Endodermal cell (in vitro differentiated cells): Measurements from ENCODE around the gene BRD8. TPM values are rescaled to one million over a fixed set of nuclear protein-coding genes. Genes with fewer than 3 reads are reported as not detected.

Experiments
- DNase-seq: peaks from one replicate; pipeline ENCODE4 v3.0.0-alpha.2; 2017
- H3K27ac ChIP-seq: 2 replicates; pipeline ENCODE4 v1.5.1; 2013; ENCODE audit warnings: mild to moderate bottlenecking, low read depth, low read length, moderate library complexity
- H3K27me3 ChIP-seq: 2 replicates; pipeline ENCODE4 v1.6.1; 2013; ENCODE audit warnings: mild to moderate bottlenecking, low read length, moderate library complexity; ENCODE audit not compliant: insufficient read depth, control insufficient read depth, poor library complexity, severe bottlenecking
- H3K36me3 ChIP-seq: 2 replicates; pipeline ENCODE4 v1.7.0; 2013; ENCODE audit warnings: mild to moderate bottlenecking, low read length, moderate library complexity; ENCODE audit not compliant: control insufficient read depth, insufficient read depth
- H3K4me1 ChIP-seq: one replicate; pipeline ENCODE4 v1.7.0; 2013; ENCODE audit warnings: low read length; ENCODE audit not compliant: control insufficient read depth, insufficient read depth
- H3K4me3 ChIP-seq: 2 replicates; pipeline ENCODE4 v1.5.1; 2013; ENCODE audit warnings: mild to moderate bottlenecking, low read length, moderate library complexity
- H3K9ac ChIP-seq: 2 replicates; pipeline ENCODE4 v1.6.1; 2013; ENCODE audit warnings: mild to moderate bottlenecking, low read length, moderate library complexity; ENCODE audit not compliant: poor library complexity, severe bottlenecking; ENCODE audit errors: extremely low read depth
- H3K9me3 ChIP-seq: 2 replicates; pipeline ENCODE4 v1.6.1; 2013; ENCODE audit warnings: mild to moderate bottlenecking, low read length, moderate library complexity; ENCODE audit not compliant: control insufficient read depth
- H3K27ac Mint-ChIP-seq: 2 replicates; pipeline ENCODE4 v1.8.0; 2020; ENCODE audit warnings: mixed read lengths
- H3K27me3 Mint-ChIP-seq: 2 replicates; pipeline ENCODE4 v1.8.0; 2021; ENCODE audit warnings: mild to moderate bottlenecking, mixed read lengths; ENCODE audit not compliant: insufficient read depth
- H3K36me3 Mint-ChIP-seq: 2 replicates; pipeline ENCODE4 v1.8.0; 2020; ENCODE audit warnings: low read depth, mixed read lengths
- H3K4me1 Mint-ChIP-seq: 2 replicates; pipeline ENCODE4 v1.8.0; 2020; ENCODE audit warnings: mixed read lengths
- H3K4me3 Mint-ChIP-seq: 2 replicates; pipeline ENCODE4 v1.8.0; 2020; ENCODE audit warnings: mild to moderate bottlenecking, moderate library complexity, mixed read lengths
- H3K9me3 Mint-ChIP-seq: 2 replicates; pipeline ENCODE4 v1.8.0; 2020; ENCODE audit warnings: mild to moderate bottlenecking, mixed read lengths
- CTCF ChIP-seq: fragments of 200-600 bp; sonication (generic); conservative IDR thresholded peaks from 2 replicates; pipeline ENCODE4 v1.5.0; 2021; ENCODE audit warnings: antibody characterized with exemption, mild to moderate bottlenecking
- WGBS, 2 experiments: methylation state at CpG; one replicate each; pipeline versions ENCODE4 v1.1.5 to v1.1.7; 2013; ENCODE audit warnings: missing lambda C conversion rate in 2 of 2, mixed read lengths in 1 of 2; ENCODE audit not compliant: insufficient coverage in 1 of 2, insufficient read length in 1 of 2; 5-methylcytosine and 5-hydroxymethylcytosine counted together
- total RNA-seq, 2 donors: library from RNA; stranded (reverse); fragmentation: NEBNext Ultra II Directional in 1 of 2; extraction: Animal tissue kit (Norgen Biotek cat#: 25700) in 1 of 2; gene quantifications; 2 replicates in 1 of 2; 3 replicates in 1 of 2; pipeline ENCODE4 v1.2.1, GENCODE V29; 2021

Gene BRD8
- total RNA-seq, 2 donors from 2014 or later = 120 to 122 TPM

DNA sequence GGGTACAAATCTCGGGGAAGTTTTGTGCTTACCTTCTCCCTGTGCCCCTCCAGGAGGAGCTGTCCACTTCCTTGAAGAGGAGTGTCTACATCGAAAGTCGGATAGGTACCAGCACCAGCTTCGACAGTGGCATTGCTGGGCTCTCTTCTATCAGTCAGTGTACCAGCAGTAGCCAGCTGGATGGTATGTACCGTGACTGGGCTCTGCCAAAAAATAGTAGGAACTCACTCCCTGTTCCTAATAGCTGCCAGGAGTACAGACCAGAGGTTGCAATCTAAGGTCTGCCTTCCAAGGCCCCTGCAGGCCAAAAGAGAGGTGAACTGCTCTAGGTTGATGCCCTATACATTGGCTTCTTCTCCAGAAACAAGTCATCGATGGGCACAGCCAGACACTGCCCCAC is 4.4 kb upstream of the BRD8 start:
- Histone ChIP-seq H3K9me3 (no peaks in the 10 kb centered on the region), H3K4me3 (no peak overlapping the region), H3K27ac (no peak overlapping the region), H3K4me1 (no peaks in the 10 kb centered on the region), H3K27me3 (no peaks in the 10 kb centered on the region), H3K36me3 (peaks cover 71% of the 10 kb centered on the region), H3K9ac (no peak overlapping the region)
- WGBS, 2 experiments = 94 to 96% methylated on average over 6 of the region's 6 CpGs
- peaks cover 7% of the 10 kb centered on the region for H3K4me1 Mint-ChIP-seq
- H3K36me3 Mint-ChIP-seq = peaks cover 64% of the 10 kb centered on the region
- no peak for TF ChIP-seq CTCF
- H3K27ac Mint-ChIP-seq = no peak overlapping the region
- H3K4me3 Mint-ChIP-seq = no peak overlapping the region
- DNase-seq = no peak
- H3K9me3 Mint-ChIP-seq = no peaks in the 10 kb centered on the region
- H3K27me3 Mint-ChIP-seq = no peaks in the 10 kb centered on the region

DNA sequence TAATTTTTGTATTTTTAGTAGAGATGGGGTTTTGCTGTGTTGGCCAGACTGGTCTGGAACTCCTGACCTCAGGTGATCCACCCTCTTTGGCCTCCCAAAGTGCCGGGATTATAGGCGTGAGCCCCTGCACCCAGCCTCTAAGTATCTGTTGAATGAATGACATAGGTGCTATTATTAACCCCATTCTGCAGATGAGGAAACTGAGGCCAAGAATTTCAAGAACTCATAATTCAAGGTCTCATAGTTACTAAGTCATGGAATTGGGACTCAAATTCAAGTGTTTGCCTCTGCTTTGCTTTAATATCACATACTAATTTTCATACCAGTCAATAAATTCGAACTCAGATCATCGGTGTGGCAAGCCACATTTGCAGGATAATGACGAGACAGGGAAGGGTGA is 2.4 kb upstream of the BRD8 start:
- H3K36me3 Mint-ChIP-seq = peaks cover 57% of the 10 kb centered on the region
- no peak overlapping the region for H3K27ac Mint-ChIP-seq
- no peaks in the 10 kb centered on the region for H3K27me3 ChIP-seq
- peaks cover 60% of the 10 kb centered on the region for H3K36me3 ChIP-seq
- no peak for TF ChIP-seq CTCF
- H3K27ac ChIP-seq = no peak overlapping the region
- no peaks in the 10 kb centered on the region for H3K4me1 ChIP-seq
- H3K9me3 ChIP-seq = no peaks in the 10 kb centered on the region
- H3K27me3 Mint-ChIP-seq = no peaks in the 10 kb centered on the region
- peak overlapping the region; percentile 98 for H3K4me3 ChIP-seq
- DNase-seq = no peak
- WGBS, 2 experiments = 79 to 96% methylated on average over 2 to 5 of the region's 5 CpGs
- H3K4me1 Mint-ChIP-seq = peaks cover 13% of the 10 kb centered on the region
- H3K9me3 Mint-ChIP-seq = no peaks in the 10 kb centered on the region
- H3K9ac ChIP-seq = no peak overlapping the region
- no peak overlapping the region for H3K4me3 Mint-ChIP-seq

- peak overlapping the region; percentile 96 for H3K9ac ChIP-seq
- WGBS, 2 experiments = 77% methylated on average over 5 of the region's 5 CpGs; no CpG with 5 or more reads in 1 of the 2 experiments
- H3K27ac Mint-ChIP-seq = no peak overlapping the region
- no peaks in the 10 kb centered on the region for H3K9me3 ChIP-seq
- TF ChIP-seq CTCF = peak; percentile 76
- no peak for DNase-seq
- no peak overlapping the region for H3K4me3 Mint-ChIP-seq
- H3K27me3 ChIP-seq = no peaks in the 10 kb centered on the region
- H3K36me3 Mint-ChIP-seq = peaks cover 54% of the 10 kb centered on the region
- H3K9me3 Mint-ChIP-seq = no peaks in the 10 kb centered on the region
- no peaks in the 10 kb centered on the region for H3K27me3 Mint-ChIP-seq
- no peaks in the 10 kb centered on the region for H3K4me1 ChIP-seq
- H3K27ac ChIP-seq = no peak overlapping the region
- peaks cover 13% of the 10 kb centered on the region for H3K4me1 Mint-ChIP-seq
- H3K4me3 ChIP-seq = peak overlapping the region; percentile 98
- H3K36me3 ChIP-seq = peaks cover 59% of the 10 kb centered on the region
Observed at GRCh38 chr5:138180183-138180782, 1.9 kb upstream of the BRD8 start.
